ENCODE measurements around the gene FAM168A. TPM values are rescaled to one million over a fixed set of nuclear protein-coding genes. Genes with fewer than 3 reads are reported as not detected.

Gene FAM168A
- total and polyA plus RNA-seq, 9 donors = 16.7 to 45.5 (median 39.5) TPM

- H3K36me3 ChIP-seq = no peaks in the 10 kb centered on the region
- no peaks in the 10 kb centered on the region for H3K4me1 ChIP-seq (ENCODE audit: insufficient read depth)
- no peaks in the 10 kb centered on the region for H3K27me3 ChIP-seq
- H3K9me3 ChIP-seq = no peaks in the 10 kb centered on the region
- H3K4me3 ChIP-seq = no peak overlapping the region
- no peak for DNase-seq
- 81 to 100% (median 95%) methylated on average over 1 of the region's 1 CpG for WGBS, 3 donors
- intact Hi-C loops (cut with DNase I) = no loop called here
- H3K27ac ChIP-seq = no peak overlapping the region
- TF ChIP-seq EP300 (IDR thresholded peaks at IDR 0.05) = no peak
- TF ChIP-seq CTCF (IDR thresholded peaks at IDR 0.05) = no peak
- TF ChIP-seq POLR2A (IDR thresholded peaks at IDR 0.05) = no peak
These were observed 103.8 kb downstream of the FAM168A start for GRCh38 chr11:73493956-73494598.

GRCh38 chr11:73481626-73482025 lies 116.3 kb downstream of the FAM168A start:
- no peak for DNase-seq
- 87 to 100% (median 98%) methylated on average over 1 of the region's 1 CpG for WGBS, 3 donors
- TF ChIP-seq CTCF (IDR thresholded peaks at IDR 0.05) (no peak), EP300 (IDR thresholded peaks at IDR 0.05) (no peak), POLR2A (IDR thresholded peaks at IDR 0.05) (no peak)
- intact Hi-C loops (cut with DNase I) = no loop called here
- H3K27me3 ChIP-seq = no peaks in the 10 kb centered on the region
- no peaks in the 10 kb centered on the region for H3K9me3 ChIP-seq
- peaks cover 2% of the 10 kb centered on the region for H3K4me1 ChIP-seq (ENCODE audit: insufficient read depth)
- no peaks in the 10 kb centered on the region for H3K36me3 ChIP-seq
- no peak overlapping the region for H3K4me3 ChIP-seq
- H3K27ac ChIP-seq = no peak overlapping the region

- no peak for DNase-seq
- H3K4me3 ChIP-seq = no peak overlapping the region
- intact Hi-C loops (cut with DNase I) = no loop called here
- H3K27me3 ChIP-seq = no peaks in the 10 kb centered on the region
- 20 to 22% (median 21%) methylated on average over 2 of the region's 2 CpGs for WGBS, 3 donors
- H3K4me1 ChIP-seq (ENCODE audit: insufficient read depth) = peaks cover 2% of the 10 kb centered on the region
- no peaks in the 10 kb centered on the region for H3K9me3 ChIP-seq
- no peaks in the 10 kb centered on the region for H3K36me3 ChIP-seq
- TF ChIP-seq EP300 (IDR thresholded peaks at IDR 0.05) (no peak), CTCF (IDR thresholded peaks at IDR 0.05) (no peak), POLR2A (IDR thresholded peaks at IDR 0.05) (no peak)
- no peak overlapping the region for H3K27ac ChIP-seq
These were observed 117.2 kb downstream of the FAM168A start for GRCh38 chr11:73480677-73481076.

- no peak for DNase-seq
- Histone ChIP-seq H3K4me1 (ENCODE audit: insufficient read depth) (peaks cover 2% of the 10 kb centered on the region), H3K9me3 (no peaks in the 10 kb centered on the region), H3K27me3 (no peaks in the 10 kb centered on the region), H3K4me3 (no peak overlapping the region), H3K36me3 (no peaks in the 10 kb centered on the region), H3K27ac (no peak overlapping the region)
- TF ChIP-seq CTCF (IDR thresholded peaks at IDR 0.05) = no peak
- no peak for TF ChIP-seq EP300 (IDR thresholded peaks at IDR 0.05)
- TF ChIP-seq POLR2A (IDR thresholded peaks at IDR 0.05) = no peak
- WGBS, 3 donors = 88 to 89% (median 88%) methylated on average over 1 of the region's 1 CpG
- intact Hi-C loops (cut with DNase I) = no loop called here
These were observed 119.1 kb downstream of the FAM168A start for GRCh38 chr11:73478737-73479347.

All from ovary (tissue), 9 donors.